Measurements from ENCODE around the gene TMEM30A.
A peak's percentile ranks its signal among the peaks of the same experiment; 100 is the strongest.

The TMEM30A gene

GRCh38 chr6:75284632-75285282 is at the start of gene TMEM30A:
TMEM30A (minus strand) TSS chr6:75284792; CDS start chr6:75284638, 154 bp downstream.
- no peak for TF ChIP-seq CTCF (conservative IDR thresholded peaks at IDR 0.05; ENCODE audit: low read depth)
- peak within 1 kb of the TSS; percentile 81 for H3K27ac ChIP-seq
- ChIA-PET POLR2A (ENCODE audit: low non-redundant PET) (interaction anchor here (0.5 to 1.4 kb wide), 2 partner anchors 42 to 805 kb away, joined by 3 to 4 read pairs; no protein-coding TSS in a partner anchor), CTCF (interaction anchor here (0.6 to 0.9 kb wide), 3 partner anchors 262 to 1844 kb away, joined by 3 to 4 read pairs (median 4); no protein-coding TSS in a partner anchor)
- peak; percentile 96 for DNase-seq (ENCODE audit: low spot score)

GRCh38 chr6:75333676-75334200 is 49.1 kb upstream of the TMEM30A start:
- no peak overlapping the region for H3K27ac ChIP-seq
- no peak for TF ChIP-seq CTCF (conservative IDR thresholded peaks at IDR 0.05; ENCODE audit: low read depth)
- CTCF ChIA-PET, result no interaction called here
- no peak for DNase-seq (ENCODE audit: low spot score)
- POLR2A ChIA-PET (ENCODE audit: low non-redundant PET), result no interaction called here

- H3K27ac ChIP-seq, result no peak overlapping the region
- CTCF ChIA-PET, result no interaction called here
- no peak for DNase-seq (ENCODE audit: low spot score)
- TF ChIP-seq CTCF (conservative IDR thresholded peaks at IDR 0.05; ENCODE audit: low read depth), result no peak
- POLR2A ChIA-PET (ENCODE audit: low non-redundant PET), result no interaction called here
Measured at GRCh38 chr6:75331151-75331550, 46.6 kb upstream of the TMEM30A start.

GRCh38 chr6:75329703-75330102 is 45.1 kb upstream of the TMEM30A start:
- DNase-seq (ENCODE audit: low spot score), result no peak
- H3K27ac ChIP-seq, result no peak overlapping the region
- TF ChIP-seq CTCF (conservative IDR thresholded peaks at IDR 0.05; ENCODE audit: low read depth), result no peak
- ChIA-PET POLR2A (ENCODE audit: low non-redundant PET) (no interaction called here), CTCF (no interaction called here)

GRCh38 chr6:75327807-75328206 is 43.2 kb upstream of the TMEM30A start:
- ChIA-PET CTCF (no interaction called here), POLR2A (ENCODE audit: low non-redundant PET) (no interaction called here)

More at GRCh38 chr6:75327807-75328206, 43.2 kb upstream of the TMEM30A start:
- no peak for TF ChIP-seq CTCF (conservative IDR thresholded peaks at IDR 0.05; ENCODE audit: low read depth)
- no peak for DNase-seq (ENCODE audit: low spot score)
- no peak overlapping the region for H3K27ac ChIP-seq
